ENCODE results near the gene RAB1A.

The RAB1A gene

DNA sequence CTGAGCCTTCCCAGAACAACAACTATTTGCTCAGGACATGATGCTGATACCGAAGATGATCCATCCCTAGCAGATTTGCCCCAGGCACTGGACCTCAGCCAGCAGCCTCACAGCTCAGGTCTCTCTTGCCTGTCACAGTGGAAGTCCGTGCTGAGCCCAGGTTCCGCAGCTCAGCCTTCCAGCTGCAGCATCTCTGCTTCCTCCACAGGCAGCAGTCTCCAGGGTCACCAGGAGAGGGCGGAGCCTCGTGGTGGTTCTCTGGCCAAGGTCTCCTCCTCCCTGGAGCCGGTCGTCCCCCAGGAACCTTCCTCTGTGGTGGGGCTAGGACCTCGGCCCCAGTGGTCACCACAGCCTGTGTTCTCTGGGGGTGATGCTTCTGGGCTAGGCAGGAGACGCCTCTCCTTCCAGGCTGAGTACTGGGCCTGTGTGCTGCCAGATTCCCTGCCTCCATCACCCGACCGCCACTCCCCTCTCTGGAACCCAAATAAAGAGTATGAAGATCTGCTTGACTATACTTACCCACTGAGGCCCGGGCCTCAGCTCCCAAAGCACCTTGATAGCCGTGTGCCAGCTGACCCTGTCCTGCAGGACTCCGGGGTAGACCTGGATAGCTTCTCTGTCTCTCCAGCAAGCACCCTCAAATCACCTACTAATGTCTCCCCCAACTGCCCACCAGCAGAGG, 58.3 kb downstream of the RAB1A start:
- H3K36me3 ChIP-seq (replicated peaks; ENCODE audit: insufficient read depth, low read length) = no peaks in the 10 kb centered on the region
- no peaks in the 10 kb centered on the region for H3K79me2 ChIP-seq (ENCODE audit: low read length)
- no peak overlapping the region for H3K4me3 ChIP-seq (ENCODE audit: low read length)
- H4K20me1 ChIP-seq (ENCODE audit: insufficient read depth, low read length) = no peaks in the 10 kb centered on the region
- H3K4me2 ChIP-seq (ENCODE audit: low read depth, low read length) = peak overlapping the region; percentile 44; the same call in 1 of the 2 replicates
- H3F3A ChIP-seq (ENCODE audit: insufficient read depth, low read length) = 0 out of 2 replicates have a peak, but pooled peaks cover 10% of the 10 kb centered on the region
- TF ChIP-seq, protein P1, sequence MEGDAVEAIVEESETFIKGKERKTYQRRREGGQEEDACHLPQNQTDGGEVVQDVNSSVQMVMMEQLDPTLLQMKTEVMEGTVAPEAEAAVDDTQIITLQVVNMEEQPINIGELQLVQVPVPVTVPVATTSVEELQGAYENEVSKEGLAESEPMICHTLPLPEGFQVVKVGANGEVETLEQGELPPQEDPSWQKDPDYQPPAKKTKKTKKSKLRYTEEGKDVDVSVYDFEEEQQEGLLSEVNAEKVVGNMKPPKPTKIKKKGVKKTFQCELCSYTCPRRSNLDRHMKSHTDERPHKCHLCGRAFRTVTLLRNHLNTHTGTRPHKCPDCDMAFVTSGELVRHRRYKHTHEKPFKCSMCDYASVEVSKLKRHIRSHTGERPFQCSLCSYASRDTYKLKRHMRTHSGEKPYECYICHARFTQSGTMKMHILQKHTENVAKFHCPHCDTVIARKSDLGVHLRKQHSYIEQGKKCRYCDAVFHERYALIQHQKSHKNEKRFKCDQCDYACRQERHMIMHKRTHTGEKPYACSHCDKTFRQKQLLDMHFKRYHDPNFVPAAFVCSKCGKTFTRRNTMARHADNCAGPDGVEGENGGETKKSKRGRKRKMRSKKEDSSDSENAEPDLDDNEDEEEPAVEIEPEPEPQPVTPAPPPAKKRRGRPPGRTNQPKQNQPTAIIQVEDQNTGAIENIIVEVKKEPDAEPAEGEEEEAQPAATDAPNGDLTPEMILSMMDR (IDR thresholded peaks at IDR 0.05; ENCODE audit: low read length) = no peak; the same call in 1 of the 2 replicates
- no peak for TF ChIP-seq EZH2 (optimal IDR thresholded peaks at IDR 0.05; ENCODE audit: low read depth, low read length)
- no peak for TF ChIP-seq EZH2phosphoT487 (IDR thresholded peaks at IDR 0.05; ENCODE audit: low read length)
- H3K27ac ChIP-seq (ENCODE audit: low read length) = peak overlapping the region; percentile 23; the same call in 1 of the 2 replicates
- H3K27me3 ChIP-seq (replicated peaks; ENCODE audit: insufficient read depth, low read length) = no peaks in the 10 kb centered on the region
- DNase-seq = no peak
- no peaks in the 10 kb centered on the region for H3K9me2 ChIP-seq (replicated peaks; ENCODE audit: insufficient read depth, low read length)
- no peak overlapping the region for H2AFZ ChIP-seq (ENCODE audit: low read length)
- no peak overlapping the region for H3K9ac ChIP-seq (ENCODE audit: low read length)
- peaks cover 33% of the 10 kb centered on the region for H3K4me1 ChIP-seq (ENCODE audit: low read length)
- no peaks in the 10 kb centered on the region for H3K9me3 ChIP-seq (replicated peaks; ENCODE audit: insufficient read depth, low read length)

DNA sequence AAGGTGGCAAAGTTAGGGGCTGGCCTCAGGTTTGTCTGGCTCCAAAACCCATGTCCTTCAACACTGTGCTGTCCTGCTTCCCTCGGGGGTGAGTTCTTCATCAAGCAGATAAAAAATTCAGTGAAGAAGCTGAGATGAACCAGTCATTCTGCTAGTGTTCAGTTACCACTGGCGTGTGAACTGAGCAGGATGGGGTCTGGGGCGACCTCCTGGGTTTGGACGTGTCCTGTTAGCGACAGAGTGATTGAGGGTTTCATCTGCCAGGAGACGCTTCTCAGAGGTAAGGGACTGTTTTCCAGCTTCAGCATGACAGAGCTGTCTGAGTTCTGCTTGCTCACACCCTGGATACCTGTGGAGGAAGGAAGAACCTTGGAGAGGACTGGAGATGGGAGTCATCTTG, 59.0 kb downstream of the RAB1A start:
- Histone ChIP-seq H3K4me1 (ENCODE audit: low read length) (peaks cover 33% of the 10 kb centered on the region), H3F3A (ENCODE audit: insufficient read depth, low read length) (0 out of 2 replicates have a peak, but pooled peaks cover 10% of the 10 kb centered on the region)
- TF ChIP-seq, protein P1 (IDR thresholded peaks at IDR 0.05; ENCODE audit: low read length) = no peak
- no peak for TF ChIP-seq EZH2phosphoT487 (IDR thresholded peaks at IDR 0.05; ENCODE audit: low read length)
- no peak for TF ChIP-seq EZH2 (optimal IDR thresholded peaks at IDR 0.05; ENCODE audit: low read depth, low read length)

GRCh38 chr2:65070172-65070830, 59.6 kb downstream of the RAB1A start:
- Histone ChIP-seq H3K36me3 (replicated peaks; ENCODE audit: insufficient read depth, low read length) (no peaks in the 10 kb centered on the region), H3K9me3 (replicated peaks; ENCODE audit: insufficient read depth, low read length) (no peaks in the 10 kb centered on the region), H3F3A (ENCODE audit: insufficient read depth, low read length) (peaks cover 11% of the 10 kb centered on the region; the same call in 1 of the 2 replicates), H3K79me2 (ENCODE audit: low read length) (0 out of 2 replicates have a peak, but pooled peaks cover 2% of the 10 kb centered on the region), H3K4me1 (ENCODE audit: low read length) (peaks cover 35% of the 10 kb centered on the region), H3K27ac (ENCODE audit: low read length) (no peak overlapping the region; the same call in 1 of the 2 replicates), H3K9me2 (replicated peaks; ENCODE audit: insufficient read depth, low read length) (no peaks in the 10 kb centered on the region), H3K4me3 (ENCODE audit: low read length) (no peak overlapping the region), H3K4me2 (ENCODE audit: low read depth, low read length) (no peak overlapping the region), H4K20me1 (ENCODE audit: insufficient read depth, low read length) (no peaks in the 10 kb centered on the region), H3K9ac (ENCODE audit: low read length) (no peak overlapping the region), H3K27me3 (replicated peaks; ENCODE audit: insufficient read depth, low read length) (no peaks in the 10 kb centered on the region), H2AFZ (ENCODE audit: low read length) (no peak overlapping the region)
- no peak for DNase-seq
- TF ChIP-seq EZH2phosphoT487 (IDR thresholded peaks at IDR 0.05; ENCODE audit: low read length) (no peak), EZH2 (optimal IDR thresholded peaks at IDR 0.05; ENCODE audit: low read depth, low read length) (no peak)

More for the DNA sequence above, 59.0 kb downstream of the RAB1A start:
- H3K79me2 ChIP-seq (ENCODE audit: low read length) = 0 out of 2 replicates have a peak, but pooled peaks cover 2% of the 10 kb centered on the region
- no peak overlapping the region; the same call in 1 of the 2 replicates for H3K27ac ChIP-seq (ENCODE audit: low read length)
- H3K4me3 ChIP-seq (ENCODE audit: low read length) = no peak overlapping the region
- H3K9me2 ChIP-seq (replicated peaks; ENCODE audit: insufficient read depth, low read length) = no peaks in the 10 kb centered on the region
- no peak for DNase-seq
- H4K20me1 ChIP-seq (ENCODE audit: insufficient read depth, low read length) = no peaks in the 10 kb centered on the region
- H3K4me2 ChIP-seq (ENCODE audit: low read depth, low read length) = no peak overlapping the region
- no peak overlapping the region for H2AFZ ChIP-seq (ENCODE audit: low read length)
- H3K9me3 ChIP-seq (replicated peaks; ENCODE audit: insufficient read depth, low read length) = no peaks in the 10 kb centered on the region
- H3K9ac ChIP-seq (ENCODE audit: low read length) = no peak overlapping the region
- H3K27me3 ChIP-seq (replicated peaks; ENCODE audit: insufficient read depth, low read length) = no peaks in the 10 kb centered on the region
- no peaks in the 10 kb centered on the region for H3K36me3 ChIP-seq (replicated peaks; ENCODE audit: insufficient read depth, low read length)

Data from MM.1S (cell line).